Activated CD4-positive, alpha-beta T cell treated with anti-CD3 and anti-CD28 coated beads for 36 hours (primary cell): ENCODE data around the gene ATP8A2. TPM values are rescaled to one million over a fixed set of nuclear protein-coding genes. Genes with fewer than 3 reads are reported as not detected.

ENCODE experiments used
- ATAC-seq: fragments of 200-7000 bp; cut with Tn5 transposase; one replicate; pipeline ENCODE4 v1.10.0; 2021; ENCODE audit warnings: mild to moderate bottlenecking, moderate library complexity
- CTCF ChIA-PET: fragments of 350-600 bp; sonication (Branson Sonifier 250); formaldehyde crosslinking; loops from one replicate; lab custom pipeline; 2021; ENCODE audit warnings: antibody characterized with exemption; lab: Charles Lee
- POLR2A ChIA-PET: fragments of 350-600 bp; sonication (Branson Sonifier 250); formaldehyde crosslinking; loops from one replicate; lab custom pipeline; 2021; ENCODE audit warnings: antibody characterized with exemption, inconsistent platforms; lab: Charles Lee
- DNase-seq: peaks from one replicate; pipeline ENCODE4 v3.0.0-alpha.2; 2020
- H3K27ac Mint-ChIP-seq: one replicate; pipeline ENCODE4 v1.8.0; 2021; ENCODE audit warnings: mixed read lengths
- H3K27me3 Mint-ChIP-seq: one replicate; pipeline ENCODE4 v1.8.0; 2021; ENCODE audit warnings: mixed read lengths
- H3K36me3 Mint-ChIP-seq: one replicate; pipeline ENCODE4 v1.8.0; 2021; ENCODE audit warnings: low read depth, mixed read lengths
- H3K4me1 Mint-ChIP-seq: one replicate; pipeline ENCODE4 v1.8.0; 2021; ENCODE audit warnings: mixed read lengths
- H3K4me3 Mint-ChIP-seq: one replicate; pipeline ENCODE4 v1.8.0; 2021; ENCODE audit warnings: mild to moderate bottlenecking, moderate library complexity, mixed read lengths
- H3K9me3 Mint-ChIP-seq: one replicate; pipeline ENCODE4 v1.8.0; 2021; ENCODE audit warnings: low read depth, mixed read lengths
- intact Hi-C, 2 experiments: fragments of 100-400 bp; cut with DNase I in 1 of 2; cut with micrococcal nuclease in 1 of 2; formaldehyde crosslinking; loops; one replicate each; pipeline versions ENCODE4 v1.14.2 to v1.15.1; 2022 to 2024; cut with DNase I, micrococcal nuclease
- total RNA-seq, 2 experiments: library from RNA; stranded (reverse); gene quantifications; one replicate each; pipeline ENCODE4 v1.2.3, GENCODE V29; 2021

The ATP8A2 gene
- total RNA-seq, 2 experiments from 2014 or later, result 0.30 to 0.39 TPM

GRCh38 chr13:25961294-25961693 is 589.5 kb downstream of the ATP8A2 start:
- ChIA-PET POLR2A (no interaction called here), CTCF (no interaction called here)
- DNase-seq, result no peak
- Mint-ChIP-seq H3K36me3 (peaks cover 2% of the 10 kb centered on the region), H3K9me3 (peaks cover 4% of the 10 kb centered on the region), H3K27ac (no peak overlapping the region), H3K4me1 (peaks cover 17% of the 10 kb centered on the region), H3K27me3 (no peaks in the 10 kb centered on the region), H3K4me3 (no peak overlapping the region)
- intact Hi-C loops, result no loop called here
- ATAC-seq, result no peak

GRCh38 chr13:25963674-25964073 is 591.9 kb downstream of the ATP8A2 start:
- ChIA-PET CTCF (interaction anchor here (0.6 kb wide), 1 partner anchor 65 kb away, joined by 3 read pairs; no protein-coding TSS in a partner anchor), POLR2A (no interaction called here)
- Mint-ChIP-seq H3K4me3 (no peak overlapping the region), H3K4me1 (peaks cover 15% of the 10 kb centered on the region), H3K27me3 (no peaks in the 10 kb centered on the region), H3K9me3 (no peaks in the 10 kb centered on the region), H3K36me3 (no peaks in the 10 kb centered on the region), H3K27ac (no peak overlapping the region)
- ATAC-seq (no peak), DNase-seq (no peak)
- intact Hi-C loops, result no loop called here

- Mint-ChIP-seq H3K4me3 (no peak overlapping the region), H3K4me1 (peaks cover 2% of the 10 kb centered on the region), H3K36me3 (no peaks in the 10 kb centered on the region), H3K9me3 (no peaks in the 10 kb centered on the region), H3K27ac (no peak overlapping the region), H3K27me3 (no peaks in the 10 kb centered on the region)
- ATAC-seq, result no peak
- ChIA-PET POLR2A (no interaction called here), CTCF (no interaction called here)
- intact Hi-C loops, result no loop called here
- DNase-seq, result no peak
These were observed 593.8 kb downstream of the ATP8A2 start for GRCh38 chr13:25965596-25965995.

- Mint-ChIP-seq H3K9me3 (no peaks in the 10 kb centered on the region), H3K4me1 (peaks cover 3% of the 10 kb centered on the region), H3K36me3 (no peaks in the 10 kb centered on the region), H3K4me3 (no peak overlapping the region), H3K27ac (no peak overlapping the region), H3K27me3 (no peaks in the 10 kb centered on the region)
- POLR2A ChIA-PET, result no interaction called here
- CTCF ChIA-PET, result no interaction called here
- ATAC-seq, result no peak
- intact Hi-C loops, result no loop called here
- no peak for DNase-seq
These were observed 594.3 kb downstream of the ATP8A2 start for GRCh38 chr13:25966086-25966485.

GRCh38 chr13:25967144-25967543 is 595.4 kb downstream of the ATP8A2 start:
- peaks cover 8% of the 10 kb centered on the region for H3K4me1 Mint-ChIP-seq
- intact Hi-C loops, result no loop called here
- no peak for ATAC-seq
- POLR2A ChIA-PET, result no interaction called here
- no peak overlapping the region for H3K4me3 Mint-ChIP-seq
- H3K36me3 Mint-ChIP-seq, result no peaks in the 10 kb centered on the region
- no peak overlapping the region for H3K27ac Mint-ChIP-seq
- no peaks in the 10 kb centered on the region for H3K27me3 Mint-ChIP-seq
- no peak for DNase-seq
- H3K9me3 Mint-ChIP-seq, result no peaks in the 10 kb centered on the region
- CTCF ChIA-PET, result no interaction called here

GRCh38 chr13:25971047-25971446 is 599.3 kb downstream of the ATP8A2 start:
- Mint-ChIP-seq H3K36me3 (no peaks in the 10 kb centered on the region), H3K4me1 (peaks cover 33% of the 10 kb centered on the region), H3K9me3 (no peaks in the 10 kb centered on the region), H3K27me3 (no peaks in the 10 kb centered on the region), H3K4me3 (no peak overlapping the region), H3K27ac (no peak overlapping the region)
- DNase-seq, result no peak
- ChIA-PET POLR2A (no interaction called here), CTCF (interaction anchor here (1.1 kb wide), 1 partner anchor 45 kb away, joined by 4 read pairs; no protein-coding TSS in a partner anchor)
- ATAC-seq, result no peak
- intact Hi-C loops, result loop anchor here in 1 of 2 experiments (2.0 kb wide), 1 partner anchor 64 kb away; no protein-coding TSS in a partner anchor

- ChIA-PET POLR2A (no interaction called here), CTCF (interaction anchor here (1.1 kb wide), 1 partner anchor 44 kb away, joined by 4 read pairs; no protein-coding TSS in a partner anchor)
- no peaks in the 10 kb centered on the region for H3K36me3 Mint-ChIP-seq
- DNase-seq (peak; percentile 61), ATAC-seq (peak; percentile 84)
- no peak overlapping the region for H3K27ac Mint-ChIP-seq
- H3K4me1 Mint-ChIP-seq, result peaks cover 33% of the 10 kb centered on the region
- intact Hi-C loops, result loop anchor here in 1 of 2 experiments (2.0 kb wide), 1 partner anchor 65 kb away; no protein-coding TSS in a partner anchor
- H3K9me3 Mint-ChIP-seq, result no peaks in the 10 kb centered on the region
- no peaks in the 10 kb centered on the region for H3K27me3 Mint-ChIP-seq
- H3K4me3 Mint-ChIP-seq, result no peak overlapping the region
These were observed 599.8 kb downstream of the ATP8A2 start for GRCh38 chr13:25971459-25972145.

- intact Hi-C loops, result no loop called here
- ChIA-PET POLR2A (interaction anchor here (0.6 to 0.7 kb wide), 2 partner anchors 17 to 140 kb away, joined by 3 to 5 read pairs; no protein-coding TSS in a partner anchor), CTCF (no interaction called here)
- Mint-ChIP-seq H3K36me3 (no peaks in the 10 kb centered on the region), H3K27me3 (no peaks in the 10 kb centered on the region), H3K4me3 (no peak overlapping the region), H3K9me3 (no peaks in the 10 kb centered on the region), H3K4me1 (peaks cover 40% of the 10 kb centered on the region), H3K27ac (no peak overlapping the region)
- ATAC-seq (no peak), DNase-seq (no peak)
These were observed 601.3 kb downstream of the ATP8A2 start for GRCh38 chr13:25973085-25973484.

GRCh38 chr13:25973576-25973975 is 601.8 kb downstream of the ATP8A2 start:
- ATAC-seq (peak; percentile 62), DNase-seq (peak; percentile 37)
- Mint-ChIP-seq H3K4me3 (peak overlapping the region; percentile 22), H3K9me3 (no peaks in the 10 kb centered on the region), H3K36me3 (no peaks in the 10 kb centered on the region), H3K27me3 (no peaks in the 10 kb centered on the region), H3K27ac (no peak overlapping the region), H3K4me1 (peaks cover 40% of the 10 kb centered on the region)
- POLR2A ChIA-PET, result interaction anchor here (0.7 kb wide), 1 partner anchor 17 kb away, joined by 5 read pairs; no protein-coding TSS in a partner anchor
- intact Hi-C loops, result no loop called here
- CTCF ChIA-PET, result no interaction called here

- ChIA-PET CTCF (interaction anchor here (0.8 kb wide), 1 partner anchor 206 kb away, joined by 3 read pairs; no protein-coding TSS in a partner anchor), POLR2A (no interaction called here)
- Mint-ChIP-seq H3K4me3 (no peak overlapping the region), H3K36me3 (no peaks in the 10 kb centered on the region), H3K9me3 (no peaks in the 10 kb centered on the region), H3K27ac (no peak overlapping the region), H3K27me3 (no peaks in the 10 kb centered on the region), H3K4me1 (peaks cover 30% of the 10 kb centered on the region)
- no peak for ATAC-seq
- intact Hi-C loops, result no loop called here
- no peak for DNase-seq
These were observed 605.4 kb downstream of the ATP8A2 start for GRCh38 chr13:25977216-25977615.

GRCh38 chr13:25977671-25978070 is 605.9 kb downstream of the ATP8A2 start:
- Mint-ChIP-seq H3K27me3 (no peaks in the 10 kb centered on the region), H3K4me3 (no peak overlapping the region), H3K4me1 (peaks cover 26% of the 10 kb centered on the region), H3K36me3 (no peaks in the 10 kb centered on the region), H3K9me3 (no peaks in the 10 kb centered on the region), H3K27ac (no peak overlapping the region)
- intact Hi-C loops, result no loop called here
- no peak for ATAC-seq
- ChIA-PET POLR2A (no interaction called here), CTCF (no interaction called here)
- no peak for DNase-seq

- H3K27ac Mint-ChIP-seq, result no peak overlapping the region
- no peaks in the 10 kb centered on the region for H3K27me3 Mint-ChIP-seq
- ATAC-seq (no peak), DNase-seq (no peak)
- H3K4me3 Mint-ChIP-seq, result no peak overlapping the region
- ChIA-PET CTCF (no interaction called here), POLR2A (no interaction called here)
- peaks cover 16% of the 10 kb centered on the region for H3K4me1 Mint-ChIP-seq
- no peaks in the 10 kb centered on the region for H3K9me3 Mint-ChIP-seq
- H3K36me3 Mint-ChIP-seq, result no peaks in the 10 kb centered on the region
- intact Hi-C loops, result no loop called here
These were observed 607.2 kb downstream of the ATP8A2 start for GRCh38 chr13:25978961-25979360.
